ENCODE data around the gene RNF157.

DNA sequence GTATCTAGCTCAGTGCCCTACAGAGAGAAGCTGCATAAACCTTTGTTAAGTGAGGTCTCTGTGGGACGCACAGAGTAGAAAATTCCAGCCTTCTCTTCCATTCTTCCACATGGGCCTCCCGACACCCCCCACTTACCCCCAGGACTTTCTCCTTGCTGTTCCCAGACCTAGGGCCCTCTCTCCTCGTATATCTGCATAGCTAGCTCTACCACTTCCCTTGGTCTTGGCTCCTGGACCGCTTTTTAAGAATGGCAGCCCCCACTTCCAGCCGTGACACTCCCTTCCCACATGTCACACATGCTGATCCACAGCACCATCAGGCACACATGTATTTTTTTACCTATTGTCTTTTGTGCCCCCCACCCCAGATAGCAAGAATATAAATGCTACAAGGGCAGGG is 82.5 kb downstream of the RNF157 start:
- TF ChIP-seq POLR2A (IDR thresholded peaks at IDR 0.05; ENCODE audit: low read length): no peak
- TF ChIP-seq GATA1 (IDR thresholded peaks at IDR 0.05; ENCODE audit: low read depth, low read length): no peak
